Memory B cell (primary cell): ENCODE data around the gene ZFAND4.
"Not testable (repeated sequence)": the region's sequence is repeated elsewhere in the genome, so short reads cannot be mapped to it uniquely, and the experiment has no call there.

ENCODE experiments used
- ATAC-seq: fragments of 150-1000 bp; cut with Tn5 transposase; 2 replicates; pipeline ENCODE4 v1.10.0; 2021; ENCODE audit warnings: low read depth, mild to moderate bottlenecking, moderate library complexity
- DNase-seq, 2 donors: peaks; one replicate each; pipeline ENCODE4 v3.0.0; 2022; ENCODE audit warnings: low spot score in 2 of 2
- H3K27ac Mint-ChIP-seq: one replicate; pipeline ENCODE4 v1.8.0; 2022; ENCODE audit warnings: mild to moderate bottlenecking, moderate library complexity, mixed read lengths
- H3K27me3 Mint-ChIP-seq: one replicate; pipeline ENCODE4 v1.8.0; 2022; ENCODE audit warnings: mixed read lengths
- H3K36me3 Mint-ChIP-seq: one replicate; pipeline ENCODE4 v1.8.0; 2022; ENCODE audit warnings: mild to moderate bottlenecking, mixed read lengths
- H3K4me1 Mint-ChIP-seq: one replicate; pipeline ENCODE4 v1.8.0; 2022; ENCODE audit warnings: mixed read lengths
- H3K4me3 Mint-ChIP-seq: one replicate; pipeline ENCODE4 v1.8.0; 2022; ENCODE audit warnings: mild to moderate bottlenecking, moderate library complexity, mixed read lengths
- H3K9me3 Mint-ChIP-seq: one replicate; pipeline ENCODE4 v1.8.0; 2022; ENCODE audit warnings: mixed read lengths

ZFAND4 gene

GRCh38 chr10:45672181-45673073, at the start of gene ZFAND4:
TSS of gene ZFAND4 (minus strand) at chr10:45672772. CDS start at chr10:45663725, 9,047 bp downstream.
- Mint-ChIP-seq H3K27ac (peak within 1 kb of the TSS; percentile 84), H3K27me3 (no peaks in the 10 kb centered on the region), H3K9me3 (peaks cover 2% of the 10 kb centered on the region), H3K36me3 (no peaks in the 10 kb centered on the region), H3K4me3 (peak within 1 kb of the TSS; percentile 85), H3K4me1 (peaks cover 20% of the 10 kb centered on the region)
- peak; percentile 86 to 92 for DNase-seq
- peak; percentile 92 for ATAC-seq

DNA sequence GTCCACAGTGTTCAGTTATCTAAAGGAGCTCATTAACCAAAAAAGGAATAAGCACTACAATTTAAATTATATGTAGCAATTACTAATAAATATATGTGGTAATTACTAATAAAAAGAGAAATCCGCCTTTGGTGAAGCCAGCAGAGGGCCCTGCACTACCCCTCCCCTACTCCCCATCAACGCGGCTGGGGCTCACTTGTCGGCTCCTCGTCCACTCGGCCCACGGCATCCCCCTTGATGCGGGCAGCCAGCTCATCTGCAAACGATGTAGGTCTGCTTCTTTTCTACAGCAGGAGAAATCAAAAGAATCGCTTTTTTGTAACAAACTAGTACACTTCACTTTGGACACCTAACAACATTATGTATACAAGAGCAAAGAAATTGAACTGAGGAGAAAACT, 48.9 kb upstream of the ZFAND4 start:
- not testable (repeated sequence) for H3K27me3 Mint-ChIP-seq, DNase-seq, H3K27ac Mint-ChIP-seq, H3K4me3 Mint-ChIP-seq, H3K36me3 Mint-ChIP-seq, ATAC-seq, H3K4me1 Mint-ChIP-seq, H3K9me3 Mint-ChIP-seq

DNA sequence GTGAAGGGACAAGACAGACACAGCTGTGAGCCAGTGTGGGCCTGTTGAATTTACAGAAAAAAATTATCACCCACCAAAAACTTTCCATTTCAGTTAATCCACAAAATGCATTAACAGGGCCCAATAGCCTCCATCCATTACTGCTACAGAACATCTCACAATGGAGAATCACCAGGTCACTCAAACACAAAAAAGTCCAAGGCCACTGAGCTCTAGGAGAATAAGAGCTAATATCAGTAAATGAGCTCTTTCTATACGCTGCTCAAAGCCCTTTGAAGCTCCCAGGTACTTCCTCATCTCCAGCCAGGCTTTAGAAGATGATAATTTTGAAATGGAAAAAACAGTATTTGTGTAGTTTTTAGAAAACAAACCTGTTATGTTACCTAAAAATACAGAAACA, 45.1 kb upstream of the ZFAND4 start:
- not testable (repeated sequence) for H3K27ac Mint-ChIP-seq, DNase-seq, H3K4me3 Mint-ChIP-seq, H3K4me1 Mint-ChIP-seq, H3K9me3 Mint-ChIP-seq, ATAC-seq, H3K27me3 Mint-ChIP-seq
- H3K36me3 Mint-ChIP-seq: peaks cover 13% of the 10 kb centered on the region

- H3K36me3 Mint-ChIP-seq: peaks cover 13% of the 10 kb centered on the region
- H3K4me1 Mint-ChIP-seq, H3K4me3 Mint-ChIP-seq, H3K27me3 Mint-ChIP-seq, H3K9me3 Mint-ChIP-seq, H3K27ac Mint-ChIP-seq, DNase-seq, ATAC-seq: not testable (repeated sequence)
Observed at GRCh38 chr10:45717053-45717452, 44.5 kb upstream of the ZFAND4 start.

- not testable (repeated sequence) for ATAC-seq, H3K4me1 Mint-ChIP-seq, H3K27ac Mint-ChIP-seq, H3K4me3 Mint-ChIP-seq, DNase-seq, H3K27me3 Mint-ChIP-seq, H3K9me3 Mint-ChIP-seq
- peaks cover 12% of the 10 kb centered on the region for H3K36me3 Mint-ChIP-seq
Observed at GRCh38 chr10:45711223-45711622, 38.7 kb upstream of the ZFAND4 start.

- H3K4me3 Mint-ChIP-seq, H3K27me3 Mint-ChIP-seq, DNase-seq, H3K9me3 Mint-ChIP-seq, H3K4me1 Mint-ChIP-seq: not testable (repeated sequence)
- Mint-ChIP-seq H3K27ac (peak overlapping the region; percentile 53), H3K36me3 (peaks cover 15% of the 10 kb centered on the region)
- peak; percentile 79 for ATAC-seq
Observed at GRCh38 chr10:45710200-45710796, 37.7 kb upstream of the ZFAND4 start.

- H3K9me3 Mint-ChIP-seq, H3K27me3 Mint-ChIP-seq, ATAC-seq, H3K36me3 Mint-ChIP-seq, H3K4me3 Mint-ChIP-seq, H3K27ac Mint-ChIP-seq, DNase-seq, H3K4me1 Mint-ChIP-seq: not testable (repeated sequence)
Observed at GRCh38 chr10:45678467-45678866, 5.9 kb upstream of the ZFAND4 start.

DNA sequence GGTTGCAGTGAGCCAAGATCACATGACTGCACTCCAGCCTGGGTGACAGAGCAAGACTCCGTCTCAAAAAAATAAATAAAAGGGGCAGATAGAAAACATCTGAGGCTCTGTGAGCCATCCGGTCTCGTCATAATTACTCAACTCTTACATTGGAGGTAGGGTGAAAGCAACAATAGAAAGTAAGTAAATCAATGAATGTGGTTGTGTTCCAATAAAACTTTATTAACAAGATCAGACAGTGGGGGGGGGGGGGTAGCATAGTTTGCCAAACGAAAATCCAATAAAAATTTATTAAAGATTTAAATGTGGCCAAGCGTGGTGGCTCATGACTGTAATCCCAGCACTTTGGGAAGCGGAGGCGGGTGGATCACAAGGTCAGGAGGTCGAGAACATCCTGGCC, 2.8 kb upstream of the ZFAND4 start:
- H3K27ac Mint-ChIP-seq: no peak overlapping the region
- H3K36me3 Mint-ChIP-seq: no peaks in the 10 kb centered on the region
- no peak overlapping the region for H3K4me3 Mint-ChIP-seq
- H3K27me3 Mint-ChIP-seq: no peaks in the 10 kb centered on the region
- peaks cover 18% of the 10 kb centered on the region for H3K4me1 Mint-ChIP-seq
- peaks cover 2% of the 10 kb centered on the region for H3K9me3 Mint-ChIP-seq
- DNase-seq: no peak
- no peak for ATAC-seq

GRCh38 chr10:45673074-45673648, 589 bp upstream of the ZFAND4 start:
- no peaks in the 10 kb centered on the region for H3K36me3 Mint-ChIP-seq
- DNase-seq (no peak), ATAC-seq (no peak)
- peak overlapping the region; percentile 84 for H3K27ac Mint-ChIP-seq
- H3K27me3 Mint-ChIP-seq: no peaks in the 10 kb centered on the region
- peaks cover 20% of the 10 kb centered on the region for H3K4me1 Mint-ChIP-seq
- peak overlapping the region; percentile 83 for H3K4me3 Mint-ChIP-seq
- peaks cover 2% of the 10 kb centered on the region for H3K9me3 Mint-ChIP-seq

DNA sequence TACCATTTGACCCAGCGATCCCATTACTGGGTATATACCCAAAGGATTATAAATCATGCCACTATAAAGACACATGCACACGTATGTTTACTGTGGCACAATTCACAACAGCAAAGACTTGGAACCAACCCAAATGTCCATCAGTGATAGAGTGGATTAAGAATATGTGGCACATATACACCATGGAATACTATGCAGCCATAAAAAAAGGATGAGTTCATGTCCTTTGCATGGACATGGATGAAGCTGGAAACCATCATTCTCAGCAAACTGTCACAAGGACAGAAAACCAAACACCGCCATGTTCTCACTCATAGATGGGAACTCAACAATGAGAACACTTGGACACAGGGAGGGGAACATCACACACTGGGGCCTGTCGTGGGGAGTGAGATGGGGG, 1.3 kb downstream of the ZFAND4 start:
- not testable (repeated sequence) for H3K27me3 Mint-ChIP-seq, H3K36me3 Mint-ChIP-seq, H3K9me3 Mint-ChIP-seq, DNase-seq, ATAC-seq
- Mint-ChIP-seq H3K27ac (peak overlapping the region; percentile 84), H3K4me3 (peak overlapping the region; percentile 85), H3K4me1 (peaks cover 20% of the 10 kb centered on the region)

DNA sequence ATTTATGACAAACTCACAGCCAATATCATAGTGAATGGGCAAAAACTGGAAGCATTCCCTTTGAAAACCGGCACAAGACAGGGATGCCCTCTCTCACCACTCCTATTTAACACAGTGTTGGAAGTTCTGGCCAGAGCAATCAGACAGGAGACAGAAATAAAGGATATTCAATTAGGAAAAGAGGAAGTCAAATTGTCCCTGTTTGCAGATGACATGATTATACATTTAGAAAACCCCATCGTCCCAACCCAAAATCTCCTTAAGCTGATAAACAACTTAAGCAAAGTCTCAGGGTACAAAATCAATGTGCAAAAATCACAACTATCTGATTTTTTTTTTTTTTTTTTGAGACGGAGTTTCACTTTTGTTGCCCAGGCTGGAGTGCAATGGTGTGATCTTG, 2.7 kb downstream of the ZFAND4 start:
- peaks cover 23% of the 10 kb centered on the region for H3K4me1 Mint-ChIP-seq
- not testable (repeated sequence) for H3K9me3 Mint-ChIP-seq, H3K27me3 Mint-ChIP-seq, ATAC-seq, H3K36me3 Mint-ChIP-seq, DNase-seq, H3K4me3 Mint-ChIP-seq, H3K27ac Mint-ChIP-seq

GRCh38 chr10:45660876-45661411, 11.6 kb downstream of the ZFAND4 start:
- Mint-ChIP-seq H3K4me3 (no peak overlapping the region), H3K4me1 (peaks cover 3% of the 10 kb centered on the region), H3K27me3 (no peaks in the 10 kb centered on the region), H3K9me3 (peaks cover 12% of the 10 kb centered on the region), H3K27ac (peak overlapping the region; percentile 31), H3K36me3 (peaks cover 47% of the 10 kb centered on the region)
- DNase-seq: no peak
- ATAC-seq: no peak

DNA sequence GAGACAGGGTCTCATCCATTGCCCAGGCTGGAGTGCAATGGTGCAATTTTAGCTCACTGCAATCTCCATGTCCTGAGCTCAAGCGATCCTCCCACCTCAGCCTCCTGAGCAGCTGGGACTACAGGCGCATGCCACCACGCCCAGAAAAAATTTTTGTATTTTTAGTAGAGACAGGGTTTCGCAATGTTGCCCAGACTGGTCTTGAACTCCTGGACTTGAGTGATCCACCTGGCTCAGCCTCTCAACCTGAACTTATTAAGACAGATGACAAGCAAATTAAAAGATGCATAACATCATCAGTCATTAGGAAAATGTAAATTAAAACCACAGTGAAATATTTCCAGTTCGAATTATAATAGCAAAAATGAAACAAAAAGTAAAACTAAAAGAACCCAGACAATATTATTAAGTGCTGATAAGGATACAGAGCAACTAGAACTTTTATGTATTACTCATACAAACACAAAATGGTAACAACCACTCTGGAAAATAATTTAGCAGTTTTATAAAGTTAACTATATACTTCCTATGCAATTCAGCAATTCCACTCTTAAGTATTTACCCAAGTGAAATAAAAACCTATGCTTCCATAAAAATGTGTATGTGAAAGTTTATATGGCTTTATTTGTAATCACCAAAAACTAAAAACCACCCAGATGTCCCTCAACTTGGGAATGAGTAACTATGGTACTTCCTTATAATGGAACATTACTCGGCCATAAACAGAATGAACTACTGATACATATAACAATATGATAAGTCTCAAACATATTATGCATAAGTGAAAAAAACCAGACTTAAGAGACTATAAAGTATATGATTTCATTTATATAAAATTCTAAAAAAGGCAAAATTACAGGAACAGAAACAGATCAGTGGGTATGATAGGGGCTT, 15.3 kb downstream of the ZFAND4 start:
- ATAC-seq: peak; percentile 50
- no peak overlapping the region for H3K4me3 Mint-ChIP-seq
- peaks cover 53% of the 10 kb centered on the region for H3K36me3 Mint-ChIP-seq

More for the DNA sequence above, 15.3 kb downstream of the ZFAND4 start:
- Mint-ChIP-seq H3K4me1 (peaks cover 26% of the 10 kb centered on the region), H3K27ac (peak overlapping the region; percentile 75), H3K27me3 (no peaks in the 10 kb centered on the region), H3K9me3 (peaks cover 12% of the 10 kb centered on the region)
- DNase-seq: no peak
